GM12865 (cell line): Measurements from ENCODE around the gene BLTP3B.
A peak's percentile ranks its signal among the peaks of the same experiment; 100 is the strongest.
"Not testable (repeated sequence)": the region's sequence is repeated elsewhere in the genome, so short reads cannot be mapped to it uniquely, and the experiment has no call there.

Source experiments
- DNase-seq: peaks from one replicate; pipeline ENCODE4 v3.0.0; 2010; ENCODE audit warnings: low read depth
- H3K4me3 ChIP-seq: 2 replicates; pipeline ENCODE4 v1.5.1; 2011; ENCODE audit warnings: mild to moderate bottlenecking, low read depth, low read length, control low read depth
- CTCF ChIP-seq: IDR thresholded peaks from 2 replicates; pipeline ENCODE4 v1.5.1; 2011; ENCODE audit warnings: low read length, control low read depth, low read depth, inconsistent platforms; ENCODE audit not compliant: insufficient read depth; ENCODE audit errors: missing control alignments

Gene BLTP3B

GRCh38 chr12:100185361-100185894 lies 42.8 kb upstream of the BLTP3B start:
- H3K4me3 ChIP-seq: no peak overlapping the region
- no peak for TF ChIP-seq CTCF
- DNase-seq: peak; percentile 86

GRCh38 chr12:100184549-100185145 lies 42.0 kb upstream of the BLTP3B start:
- no peak for DNase-seq
- H3K4me3 ChIP-seq: no peak overlapping the region
- TF ChIP-seq CTCF: no peak

- no peak for DNase-seq
- no peak for TF ChIP-seq CTCF
- no peak overlapping the region for H3K4me3 ChIP-seq
Observed at GRCh38 chr12:100179252-100179651, 36.6 kb upstream of the BLTP3B start.

GRCh38 chr12:100176493-100176892 lies 33.8 kb upstream of the BLTP3B start:
- not testable (repeated sequence) for H3K4me3 ChIP-seq, DNase-seq

GRCh38 chr12:100174495-100174894 lies 31.8 kb upstream of the BLTP3B start:
- DNase-seq: no peak
- TF ChIP-seq CTCF: no peak
- H3K4me3 ChIP-seq: no peak overlapping the region

GRCh38 chr12:100173111-100173510 lies 30.4 kb upstream of the BLTP3B start:
- DNase-seq: no peak
- no peak overlapping the region for H3K4me3 ChIP-seq
- no peak for TF ChIP-seq CTCF

GRCh38 chr12:100171248-100171647 lies 28.6 kb upstream of the BLTP3B start:
- no peak for TF ChIP-seq CTCF
- no peak for DNase-seq
- H3K4me3 ChIP-seq: no peak overlapping the region
